ENCODE data around the gene NFE2L2. TPM values are rescaled to one million over a fixed set of nuclear protein-coding genes. Genes with fewer than 3 reads are reported as not detected.
"Not testable (repeated sequence)": the region's sequence is repeated elsewhere in the genome, so short reads cannot be mapped to it uniquely, and the experiment has no call there.

The NFE2L2 gene
- total RNA-seq, 1 donor from 2014 or later: 83.3 TPM

GRCh38 chr2:177268187-177268871 is 3.8 kb upstream of the NFE2L2 start:
- H3K27ac Mint-ChIP-seq (ENCODE audit: unreplicated experiment): no peak overlapping the region
- DNase-seq (ENCODE audit: low read depth): no peak

DNA sequence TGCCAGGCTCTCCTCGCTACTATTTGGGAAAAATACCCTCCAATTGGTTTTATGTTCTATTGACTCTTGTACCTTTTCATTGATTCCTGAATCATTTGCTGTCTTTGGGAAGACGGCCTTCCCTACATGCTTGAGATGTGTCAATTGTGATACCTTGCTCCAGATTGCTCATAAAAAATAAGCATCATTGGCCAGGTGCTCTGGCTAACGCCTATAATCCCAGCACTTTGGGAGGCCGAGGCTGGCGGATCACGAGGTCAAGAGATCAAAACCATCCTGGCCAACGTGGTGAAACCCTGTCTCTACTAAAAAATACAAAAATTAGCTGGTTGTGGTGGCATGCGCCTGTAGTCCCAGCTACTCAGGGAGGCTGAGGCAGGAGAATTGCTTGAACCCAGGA is 2.4 kb upstream of the NFE2L2 start:
- H3K9me3 Mint-ChIP-seq (ENCODE audit: unreplicated experiment); H3K27ac ChIP-seq (ENCODE audit: low read depth, low read length); H3K4me3 Mint-ChIP-seq (ENCODE audit: unreplicated experiment); H3K27ac Mint-ChIP-seq (ENCODE audit: unreplicated experiment); H4K20me1 ChIP-seq (ENCODE audit: insufficient read depth, low read length); H3K36me3 ChIP-seq (ENCODE audit: insufficient read depth, low read length); DNase-seq (ENCODE audit: low read depth); H3K9ac ChIP-seq (ENCODE audit: low read length); H3K27me3 Mint-ChIP-seq (ENCODE audit: low read depth, unreplicated experiment); FAIRE-seq; H3K4me3 ChIP-seq (ENCODE audit: insufficient read depth, low read depth, low read length); H2AFZ ChIP-seq (ENCODE audit: low read depth, low read length); H3K9me3 ChIP-seq (ENCODE audit: insufficient read depth, low read depth, low read length); H3K36me3 Mint-ChIP-seq (ENCODE audit: low read depth, unreplicated experiment); H3K27me3 ChIP-seq (ENCODE audit: insufficient read depth, low read length): not testable (repeated sequence)
- H3K4me1 ChIP-seq (ENCODE audit: insufficient read depth, low read length): peaks cover 19% of the 10 kb centered on the region
- peak overlapping the region; percentile 85 for H3K4me2 ChIP-seq (ENCODE audit: low read length)
- H3K79me2 ChIP-seq (ENCODE audit: insufficient read depth, low read length): peaks cover 24% of the 10 kb centered on the region
- H3K4me1 Mint-ChIP-seq (ENCODE audit: low read depth, unreplicated experiment): peaks cover 15% of the 10 kb centered on the region

More at GRCh38 chr2:177268187-177268871, 3.8 kb upstream of the NFE2L2 start:
- Mint-ChIP-seq H3K36me3 (ENCODE audit: low read depth, unreplicated experiment) (no peaks in the 10 kb centered on the region), H3K27me3 (ENCODE audit: low read depth, unreplicated experiment) (no peaks in the 10 kb centered on the region), H3K4me3 (ENCODE audit: unreplicated experiment) (no peak overlapping the region), H3K9me3 (ENCODE audit: unreplicated experiment) (no peaks in the 10 kb centered on the region), H3K4me1 (ENCODE audit: low read depth, unreplicated experiment) (peaks cover 15% of the 10 kb centered on the region)
- H3K27ac ChIP-seq (ENCODE audit: low read depth, low read length): no peak overlapping the region
- H3K4me2 ChIP-seq (ENCODE audit: low read length): no peak overlapping the region
- H3K27me3 ChIP-seq (ENCODE audit: insufficient read depth, low read length): no peaks in the 10 kb centered on the region
- H3K4me3 ChIP-seq (ENCODE audit: insufficient read depth, low read depth, low read length): no peak overlapping the region
- TF ChIP-seq, protein P1, sequence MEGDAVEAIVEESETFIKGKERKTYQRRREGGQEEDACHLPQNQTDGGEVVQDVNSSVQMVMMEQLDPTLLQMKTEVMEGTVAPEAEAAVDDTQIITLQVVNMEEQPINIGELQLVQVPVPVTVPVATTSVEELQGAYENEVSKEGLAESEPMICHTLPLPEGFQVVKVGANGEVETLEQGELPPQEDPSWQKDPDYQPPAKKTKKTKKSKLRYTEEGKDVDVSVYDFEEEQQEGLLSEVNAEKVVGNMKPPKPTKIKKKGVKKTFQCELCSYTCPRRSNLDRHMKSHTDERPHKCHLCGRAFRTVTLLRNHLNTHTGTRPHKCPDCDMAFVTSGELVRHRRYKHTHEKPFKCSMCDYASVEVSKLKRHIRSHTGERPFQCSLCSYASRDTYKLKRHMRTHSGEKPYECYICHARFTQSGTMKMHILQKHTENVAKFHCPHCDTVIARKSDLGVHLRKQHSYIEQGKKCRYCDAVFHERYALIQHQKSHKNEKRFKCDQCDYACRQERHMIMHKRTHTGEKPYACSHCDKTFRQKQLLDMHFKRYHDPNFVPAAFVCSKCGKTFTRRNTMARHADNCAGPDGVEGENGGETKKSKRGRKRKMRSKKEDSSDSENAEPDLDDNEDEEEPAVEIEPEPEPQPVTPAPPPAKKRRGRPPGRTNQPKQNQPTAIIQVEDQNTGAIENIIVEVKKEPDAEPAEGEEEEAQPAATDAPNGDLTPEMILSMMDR (IDR thresholded peaks at IDR 0.05; ENCODE audit: insufficient read depth, low read depth, low read length): no peak
- TF ChIP-seq EZH2 (IDR thresholded peaks at IDR 0.05; ENCODE audit: insufficient read depth, low read length): no peak
- H2AFZ ChIP-seq (ENCODE audit: low read depth, low read length): no peak overlapping the region
- H3K9ac ChIP-seq (ENCODE audit: low read length): no peak overlapping the region
- peaks cover 18% of the 10 kb centered on the region for H3K4me1 ChIP-seq (ENCODE audit: insufficient read depth, low read length)
- H4K20me1 ChIP-seq (ENCODE audit: insufficient read depth, low read length): no peaks in the 10 kb centered on the region
- H3K36me3 ChIP-seq (ENCODE audit: insufficient read depth, low read length): no peaks in the 10 kb centered on the region
- H3K79me2 ChIP-seq (ENCODE audit: insufficient read depth, low read length): peaks cover 10% of the 10 kb centered on the region
- no peaks in the 10 kb centered on the region for H3K9me3 ChIP-seq (ENCODE audit: insufficient read depth, low read depth, low read length)
- no peak for FAIRE-seq

GRCh38 chr2:177265824-177266817 is 1.6 kb upstream of the NFE2L2 start:
- H3K4me1 ChIP-seq (ENCODE audit: insufficient read depth, low read length): peaks cover 22% of the 10 kb centered on the region
- no peaks in the 10 kb centered on the region for H3K9me3 ChIP-seq (ENCODE audit: insufficient read depth, low read depth, low read length)
- Mint-ChIP-seq H3K36me3 (ENCODE audit: low read depth, unreplicated experiment) (no peaks in the 10 kb centered on the region), H3K9me3 (ENCODE audit: unreplicated experiment) (no peaks in the 10 kb centered on the region), H3K27me3 (ENCODE audit: low read depth, unreplicated experiment) (no peaks in the 10 kb centered on the region), H3K4me3 (ENCODE audit: unreplicated experiment) (peak overlapping the region; percentile 90), H3K4me1 (ENCODE audit: low read depth, unreplicated experiment) (peaks cover 15% of the 10 kb centered on the region), H3K27ac (ENCODE audit: unreplicated experiment) (peak overlapping the region; percentile 100)
- no peak overlapping the region for H2AFZ ChIP-seq (ENCODE audit: low read depth, low read length)
- peaks cover 16% of the 10 kb centered on the region for H4K20me1 ChIP-seq (ENCODE audit: insufficient read depth, low read length)
- H3K4me3 ChIP-seq (ENCODE audit: insufficient read depth, low read depth, low read length): no peak overlapping the region
- peak overlapping the region; percentile 85 for H3K4me2 ChIP-seq (ENCODE audit: low read length)
- peak overlapping the region; percentile 92 for H3K9ac ChIP-seq (ENCODE audit: low read length)
- DNase-seq (ENCODE audit: low read depth) (peak; percentile 80), FAIRE-seq (no peak)
- TF ChIP-seq EZH2 (IDR thresholded peaks at IDR 0.05; ENCODE audit: insufficient read depth, low read length): no peak
- TF ChIP-seq, protein P1 (IDR thresholded peaks at IDR 0.05; ENCODE audit: insufficient read depth, low read depth, low read length): no peak
- no peaks in the 10 kb centered on the region for H3K27me3 ChIP-seq (ENCODE audit: insufficient read depth, low read length)
- H3K79me2 ChIP-seq (ENCODE audit: insufficient read depth, low read length): peaks cover 32% of the 10 kb centered on the region
- no peaks in the 10 kb centered on the region for H3K36me3 ChIP-seq (ENCODE audit: insufficient read depth, low read length)
- H3K27ac ChIP-seq (ENCODE audit: low read depth, low read length): no peak overlapping the region

All from astrocyte (in vitro differentiated cells and primary cell).